ENCODE measurements around the gene FNBP1. TPM values are rescaled to one million over a fixed set of nuclear protein-coding genes. Genes with fewer than 3 reads are reported as not detected.
"Not testable (repeated sequence)": the region's sequence is repeated elsewhere in the genome, so short reads cannot be mapped to it uniquely, and the experiment has no call there.

Gene FNBP1
- polyA plus RNA-seq, 6 donors from 2014 or later = 103 to 178 (median 154) TPM

DNA sequence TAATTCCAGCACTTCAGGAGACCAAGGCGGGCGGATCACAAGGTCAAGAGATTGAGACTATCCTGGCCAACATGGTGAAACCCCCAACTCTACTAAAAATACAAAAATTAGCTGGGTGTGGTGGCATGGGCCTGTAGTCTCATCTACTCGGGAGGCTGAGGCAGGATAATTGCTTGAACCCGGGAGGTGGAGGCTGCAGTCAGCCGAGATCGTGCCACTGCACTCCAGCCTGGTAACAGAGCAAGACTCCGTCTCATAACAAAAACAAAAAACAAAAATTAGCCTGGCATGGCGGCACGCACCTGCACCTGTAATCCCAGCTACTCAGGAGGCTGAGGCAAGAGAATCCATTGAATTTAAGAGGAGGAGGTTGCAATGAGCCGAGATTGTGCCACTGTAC lies 33.4 kb downstream of the FNBP1 start:
- Mint-ChIP-seq H3K27ac (peak overlapping the region; percentile 95 to 100 (median 98)), H3K4me3 (peak overlapping the region in 3 of 8 donors; percentile 44 to 60 (median 52)), H3K4me1 (peaks cover 46 to 87% (median 75%) of the 10 kb centered on the region in 3 donors)
- H3K9me3 Mint-ChIP-seq; H3K36me3 Mint-ChIP-seq; H3K27me3 Mint-ChIP-seq; ATAC-seq (ENCODE audit: low read depth in 2 of 2); DNase-seq: not testable (repeated sequence)

DNA sequence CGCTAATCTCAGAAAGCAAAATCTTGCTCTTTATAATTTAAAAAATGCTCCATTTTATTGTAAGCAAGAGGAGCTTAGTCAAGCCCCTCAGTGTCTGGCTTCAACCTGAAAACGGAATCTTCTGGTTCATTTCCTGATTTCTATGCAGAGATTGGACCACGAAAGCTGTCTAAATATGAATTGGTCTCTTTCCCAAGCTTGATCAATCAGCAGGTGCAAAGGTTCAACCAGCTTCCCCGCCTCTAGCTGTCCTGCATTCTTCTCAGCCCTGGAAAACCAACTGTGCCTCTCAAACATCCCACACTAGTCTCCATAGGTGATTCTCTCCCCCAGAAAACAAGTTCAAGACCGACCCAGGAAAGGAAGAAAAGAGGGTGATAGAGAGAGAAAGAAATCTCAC lies 34.5 kb downstream of the FNBP1 start:
- DNase-seq (no peak), ATAC-seq (ENCODE audit: low read depth in 2 of 2) (no peak)
- Mint-ChIP-seq H3K36me3 (peaks cover 5 to 8% of the 10 kb centered on the region in 2 donors), H3K4me3 (peak overlapping the region in 6 of 8 donors; percentile 43 to 82 (median 54)), H3K9me3 (peaks cover 0 to 5% (median 0%) of the 10 kb centered on the region in 7 donors), H3K27ac (peak overlapping the region; percentile 95 to 100 (median 98)), H3K4me1 (peaks cover 41 to 87% (median 69%) of the 10 kb centered on the region in 3 donors), H3K27me3 (no peaks in the 10 kb centered on the region)

DNA sequence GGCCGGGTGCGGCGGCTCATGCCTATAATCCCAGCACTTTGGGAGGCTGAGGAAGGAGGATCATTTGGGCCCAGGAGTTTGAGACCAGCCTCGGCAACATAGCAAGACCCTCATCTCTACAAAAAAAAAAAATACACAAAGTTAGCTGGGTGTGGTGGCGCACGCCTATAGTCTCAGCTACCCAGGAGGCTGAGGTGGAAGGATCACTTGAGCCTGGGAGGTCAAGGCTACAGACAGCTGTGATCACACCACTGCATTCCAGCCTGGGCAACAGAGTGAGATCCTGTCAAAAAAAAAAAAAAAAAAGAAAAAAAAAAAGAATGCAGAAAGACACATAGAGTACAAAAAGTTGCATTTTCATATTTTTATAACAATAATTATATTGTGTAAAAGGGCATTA lies 36.0 kb downstream of the FNBP1 start:
- DNase-seq; H3K9me3 Mint-ChIP-seq; H3K36me3 Mint-ChIP-seq; H3K27me3 Mint-ChIP-seq; ATAC-seq (ENCODE audit: low read depth in 2 of 2): not testable (repeated sequence)
- Mint-ChIP-seq H3K4me1 (peaks cover 35 to 88% (median 62%) of the 10 kb centered on the region in 3 donors), H3K27ac (peak overlapping the region; percentile 95 to 100 (median 98)), H3K4me3 (peak overlapping the region in 7 of 8 donors; percentile 16 to 84 (median 72))

DNA sequence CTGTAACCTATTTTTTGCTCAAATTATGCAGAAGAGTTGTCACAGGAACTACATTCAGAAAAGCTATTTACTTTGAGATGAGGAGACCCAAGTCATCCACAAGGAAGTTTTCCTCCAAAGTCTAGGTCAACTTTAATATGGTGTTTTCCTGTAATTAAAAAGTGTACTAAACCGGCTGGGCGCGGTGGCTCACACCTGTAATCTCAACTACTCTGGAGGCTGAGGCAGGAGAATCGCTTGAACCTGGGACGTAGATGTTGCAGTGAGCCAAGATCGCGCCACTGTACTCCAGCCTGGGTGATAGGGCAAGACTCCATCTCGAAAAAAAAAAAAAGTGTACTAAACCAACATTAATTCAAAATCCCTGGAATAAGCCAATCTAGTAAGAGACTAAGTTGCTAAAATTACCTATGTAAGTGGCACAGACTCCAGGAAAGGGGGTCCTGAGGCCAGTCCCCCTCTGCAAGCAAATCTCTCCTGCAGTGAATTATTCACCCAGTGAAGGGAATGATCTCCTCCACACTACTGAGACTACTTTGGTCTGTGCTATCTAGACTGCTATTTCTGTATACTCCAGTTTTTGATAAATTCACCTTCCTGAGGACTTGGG lies 38.9 kb downstream of the FNBP1 start:
- DNase-seq = no peak
- Mint-ChIP-seq H3K27me3 (no peaks in the 10 kb centered on the region), H3K4me1 (peaks cover 19 to 77% (median 41%) of the 10 kb centered on the region in 3 donors), H3K27ac (peak overlapping the region; percentile 44 to 98 (median 86)), H3K4me3 (no peak overlapping the region), H3K9me3 (no peaks in the 10 kb centered on the region), H3K36me3 (no peaks in the 10 kb centered on the region)
- ATAC-seq (ENCODE audit: low read depth in 2 of 2) = no peak

DNA sequence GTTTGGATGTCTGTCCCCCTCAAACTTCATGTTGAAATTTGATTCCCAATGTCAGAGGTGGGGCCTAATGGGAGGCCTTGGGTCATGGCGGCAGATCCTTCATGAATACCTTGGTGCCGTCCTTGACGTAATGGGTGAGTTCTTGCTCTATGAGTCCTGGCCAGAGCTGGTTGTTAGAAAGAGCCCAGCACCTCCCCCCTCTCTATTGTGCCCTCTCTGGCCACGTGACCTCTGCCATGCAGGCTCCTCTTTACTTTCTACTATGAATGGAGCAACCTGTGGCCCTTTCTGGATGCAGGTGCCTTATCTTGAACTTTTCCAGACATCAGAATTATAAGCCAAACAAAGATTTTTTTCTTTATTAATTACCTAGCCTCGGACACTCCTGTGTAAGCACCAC lies 40.7 kb downstream of the FNBP1 start:
- Mint-ChIP-seq H3K27ac (peak overlapping the region in 5 of 6 donors; percentile 39 to 98 (median 85)), H3K4me3 (no peak overlapping the region), H3K36me3 (no peaks in the 10 kb centered on the region), H3K9me3 (no peaks in the 10 kb centered on the region), H3K4me1 (peaks cover 15 to 71% (median 35%) of the 10 kb centered on the region in 3 donors), H3K27me3 (no peaks in the 10 kb centered on the region)
- DNase-seq = no peak
- no peak for ATAC-seq (ENCODE audit: low read depth in 2 of 2)

DNA sequence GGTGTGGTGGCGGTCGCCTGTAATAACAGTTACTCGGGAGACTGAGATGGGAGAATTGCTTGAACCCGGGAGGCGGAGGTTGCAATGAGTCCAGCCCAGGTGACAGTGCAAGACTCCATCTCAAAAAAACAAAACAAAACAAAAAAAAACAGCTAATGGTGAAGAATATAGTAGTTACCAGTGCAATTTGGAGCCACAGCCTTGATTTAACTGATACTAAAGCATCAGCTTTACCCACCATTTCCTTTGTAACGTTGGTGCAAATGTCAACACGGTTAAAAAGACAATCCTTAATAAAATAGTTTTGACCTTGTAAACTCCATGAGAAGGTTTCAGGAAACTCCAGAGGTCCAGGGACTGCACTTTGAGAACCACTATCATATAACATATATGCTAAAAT lies 41.8 kb downstream of the FNBP1 start:
- no peak overlapping the region for H3K4me3 Mint-ChIP-seq
- no peaks in the 10 kb centered on the region for H3K27me3 Mint-ChIP-seq
- no peaks in the 10 kb centered on the region for H3K36me3 Mint-ChIP-seq
- ATAC-seq (ENCODE audit: low read depth in 2 of 2) = no peak
- H3K9me3 Mint-ChIP-seq = no peaks in the 10 kb centered on the region
- H3K4me1 Mint-ChIP-seq = peaks cover 14 to 70% (median 31%) of the 10 kb centered on the region in 3 donors
- peak overlapping the region in 5 of 6 donors; percentile 78 to 98 (median 91) for H3K27ac Mint-ChIP-seq
- DNase-seq = no peak

DNA sequence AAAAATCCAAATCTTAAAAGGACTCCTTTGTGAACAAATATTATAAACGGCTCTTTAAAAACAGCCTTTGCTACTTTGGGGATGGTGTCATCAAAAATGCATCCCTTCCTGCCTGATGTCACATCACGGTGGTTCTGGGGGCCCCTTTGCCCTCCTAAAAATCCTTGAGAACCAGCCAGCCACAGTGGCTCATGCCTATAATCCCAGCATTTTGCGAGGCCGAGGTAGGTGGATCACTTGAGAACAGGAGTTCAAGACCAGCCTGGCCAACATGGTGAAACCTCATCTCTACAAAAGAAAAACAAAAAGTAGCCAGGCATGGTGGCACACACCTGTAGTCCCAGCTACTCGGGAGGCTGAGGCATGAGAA lies 43.9 kb downstream of the FNBP1 start:
- Mint-ChIP-seq H3K4me1 (peaks cover 30 to 74% (median 45%) of the 10 kb centered on the region in 3 donors), H3K4me3 (peak overlapping the region in 2 of 8 donors; percentile 15 to 19), H3K27me3 (no peaks in the 10 kb centered on the region), H3K27ac (peak overlapping the region; percentile 10 to 98 (median 78)), H3K36me3 (peaks cover 0 to 4% of the 10 kb centered on the region in 2 donors), H3K9me3 (no peaks in the 10 kb centered on the region)
- ATAC-seq (ENCODE audit: low read depth in 2 of 2) = no peak
- DNase-seq = no peak

DNA sequence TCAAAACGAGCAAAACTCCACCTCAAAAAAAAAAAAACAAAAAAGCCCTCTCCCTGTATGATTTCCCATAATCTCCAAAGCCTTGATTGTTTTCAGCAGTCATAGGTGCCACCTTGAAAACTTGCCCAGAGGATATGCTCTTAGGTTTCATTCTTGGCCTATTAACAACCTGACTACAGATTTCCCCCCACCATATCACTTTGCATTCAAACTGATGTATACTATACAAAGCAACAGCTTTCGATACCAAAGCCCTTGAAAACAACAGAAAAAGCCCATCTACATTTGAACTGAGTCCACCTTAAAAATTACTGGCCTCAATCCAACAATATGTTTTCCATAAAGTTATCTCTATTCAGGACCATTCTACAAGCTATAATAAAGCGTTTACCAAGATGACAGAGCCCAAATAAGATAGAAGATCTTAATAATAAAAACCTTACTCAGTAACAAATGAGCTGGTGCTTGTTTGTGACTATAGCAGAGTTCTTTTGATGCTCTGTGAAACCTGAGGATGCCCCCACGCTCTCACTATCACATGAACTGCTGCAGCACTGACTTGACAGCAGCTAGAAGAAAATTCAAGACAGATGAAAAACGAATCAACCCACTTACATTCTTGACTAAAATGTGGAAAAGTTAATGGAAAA lies 44.4 kb downstream of the FNBP1 start:
- H3K4me1 Mint-ChIP-seq = peaks cover 33 to 76% (median 48%) of the 10 kb centered on the region in 3 donors
- DNase-seq (no peak), ATAC-seq (ENCODE audit: low read depth in 2 of 2) (no peak)
- no peaks in the 10 kb centered on the region for H3K9me3 Mint-ChIP-seq
- peaks cover 0 to 8% of the 10 kb centered on the region in 2 donors for H3K36me3 Mint-ChIP-seq
- peak overlapping the region; percentile 10 to 98 (median 70) for H3K27ac Mint-ChIP-seq
- no peaks in the 10 kb centered on the region for H3K27me3 Mint-ChIP-seq
- peak overlapping the region in 5 of 8 donors; percentile 0 to 49 (median 33) for H3K4me3 Mint-ChIP-seq

DNA sequence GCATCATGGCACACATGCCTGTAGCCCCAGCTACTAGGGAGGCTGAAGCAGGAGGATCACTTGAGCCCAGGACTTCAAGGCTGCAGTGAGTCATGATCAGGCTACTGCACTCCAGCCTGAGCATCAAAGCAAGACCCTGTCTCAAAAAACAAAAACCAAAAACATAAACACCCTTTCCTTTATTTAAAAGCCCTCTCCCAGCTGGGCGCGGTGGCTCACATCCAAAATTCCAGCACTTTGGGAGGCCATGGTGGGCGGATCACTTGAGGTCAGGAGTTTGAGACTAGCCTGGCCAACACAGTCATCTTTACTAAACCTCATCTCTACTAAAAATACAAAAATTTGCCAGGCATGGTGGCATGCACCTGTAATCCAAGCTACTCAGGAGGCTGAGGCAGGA lies 45.3 kb downstream of the FNBP1 start:
- H3K27ac Mint-ChIP-seq = peak overlapping the region in 4 of 6 donors; percentile 44 to 98 (median 81)
- ATAC-seq (ENCODE audit: low read depth in 2 of 2) = not testable (repeated sequence)

DNA sequence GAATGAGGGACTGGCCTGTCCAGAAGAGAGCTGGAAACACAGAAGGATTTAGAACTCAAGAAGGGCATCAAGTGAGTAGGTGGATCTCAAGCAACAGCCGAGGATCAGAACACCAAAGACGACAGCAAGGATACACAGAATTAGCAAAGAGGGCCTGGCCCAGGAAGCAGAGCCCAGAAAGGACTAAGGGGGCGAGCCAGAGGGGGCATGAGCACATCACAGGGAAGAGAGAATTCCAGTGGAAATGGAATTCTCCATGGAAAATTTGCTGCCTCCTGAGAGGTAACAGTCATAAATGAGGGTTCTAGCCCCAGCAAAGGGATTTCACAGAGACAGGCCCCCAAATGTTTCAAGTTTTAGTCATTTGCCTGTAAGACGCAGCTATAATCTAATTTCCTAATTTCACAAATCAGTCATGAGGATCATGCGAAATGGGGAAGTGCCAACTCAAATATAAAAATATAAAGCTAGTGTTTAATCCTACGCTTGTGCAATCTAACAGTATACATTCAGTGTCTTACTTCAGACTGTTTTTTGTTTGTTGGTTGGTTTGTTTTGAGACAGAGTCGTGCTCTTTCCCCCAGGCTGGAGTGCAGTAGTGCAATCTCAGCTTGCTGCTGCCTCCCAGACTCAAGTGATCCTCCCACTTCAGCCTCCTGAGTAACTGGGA lies 46.7 kb downstream of the FNBP1 start:
- DNase-seq = peak; percentile 59
- Mint-ChIP-seq H3K36me3 (peaks cover 0 to 8% of the 10 kb centered on the region in 2 donors), H3K4me3 (peak overlapping the region; percentile 63 to 91 (median 82)), H3K9me3 (no peaks in the 10 kb centered on the region), H3K27me3 (no peaks in the 10 kb centered on the region), H3K4me1 (peaks cover 32 to 79% (median 49%) of the 10 kb centered on the region in 3 donors), H3K27ac (peak overlapping the region; percentile 96 to 100 (median 98))
- peak; percentile 61 to 81 for ATAC-seq (ENCODE audit: low read depth in 2 of 2)

More for the DNA sequence above, 45.3 kb downstream of the FNBP1 start:
- peaks cover 32 to 72% (median 45%) of the 10 kb centered on the region in 3 donors for H3K4me1 Mint-ChIP-seq
- peak overlapping the region in 1 of 8 donors; percentile 22 for H3K4me3 Mint-ChIP-seq
- not testable (repeated sequence) for H3K36me3 Mint-ChIP-seq, DNase-seq, H3K9me3 Mint-ChIP-seq, H3K27me3 Mint-ChIP-seq

DNA sequence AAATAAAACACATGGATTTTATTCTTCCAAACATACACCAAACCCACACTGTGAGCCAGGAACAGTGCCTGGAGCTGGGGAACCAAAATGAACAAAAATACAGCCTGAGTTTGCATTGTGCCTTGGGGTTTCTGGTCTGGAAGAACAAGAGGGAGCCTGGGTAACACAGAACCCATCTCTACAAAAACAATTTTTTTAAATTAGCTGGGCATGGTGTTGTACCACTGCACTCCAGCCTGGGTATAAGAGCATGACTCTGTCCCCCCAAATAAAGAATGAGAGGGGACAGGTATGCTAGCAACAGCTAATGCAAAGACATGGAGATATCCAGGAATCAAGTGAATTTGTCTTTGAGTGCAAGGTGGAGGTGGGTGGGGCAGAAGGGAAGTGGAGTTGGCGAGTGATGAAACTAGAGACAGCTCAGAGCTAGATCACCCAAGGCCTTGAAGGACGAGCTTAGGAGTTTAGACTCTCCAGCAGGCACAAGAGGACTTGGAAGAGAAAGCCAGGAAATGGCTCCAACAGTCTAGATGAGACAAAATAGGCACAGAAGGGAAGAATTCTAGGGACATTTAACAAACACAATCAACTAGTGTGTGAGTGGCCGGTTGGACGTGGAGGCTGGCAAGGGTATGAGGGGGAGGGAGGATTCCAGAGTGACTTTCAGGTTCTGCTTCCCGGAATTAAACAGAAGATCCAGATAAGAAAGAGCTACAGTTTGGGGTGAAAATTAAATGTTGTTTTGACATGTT lies 47.4 kb downstream of the FNBP1 start:
- Mint-ChIP-seq H3K4me1 (peaks cover 39 to 80% (median 56%) of the 10 kb centered on the region in 3 donors), H3K27me3 (no peaks in the 10 kb centered on the region), H3K4me3 (peak overlapping the region; percentile 63 to 91 (median 82)), H3K27ac (peak overlapping the region; percentile 96 to 100 (median 98)), H3K36me3 (peaks cover 2 to 13% of the 10 kb centered on the region in 2 donors), H3K9me3 (no peaks in the 10 kb centered on the region)
- DNase-seq = no peak
- no peak for ATAC-seq (ENCODE audit: low read depth in 2 of 2)

DNA sequence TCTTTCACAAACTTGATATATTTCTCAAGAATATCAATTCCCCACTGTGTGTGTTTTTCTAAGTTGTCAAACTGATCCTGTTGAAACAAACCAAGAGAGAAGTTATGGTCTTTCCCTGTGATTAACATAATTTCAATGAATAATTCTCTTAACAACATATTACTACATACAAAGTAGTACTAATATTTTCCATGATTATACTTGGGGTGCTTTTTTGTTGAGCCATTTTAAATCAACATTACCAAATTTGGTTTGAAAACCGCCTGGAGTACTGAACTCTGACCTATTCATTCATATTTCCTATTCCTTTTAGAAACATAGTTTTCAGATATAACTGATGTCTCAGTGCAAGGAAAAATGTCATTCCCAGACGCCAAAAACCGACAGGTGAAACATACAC lies 48.1 kb downstream of the FNBP1 start:
- ATAC-seq (ENCODE audit: low read depth in 2 of 2) (no peak), DNase-seq (no peak)
- Mint-ChIP-seq H3K4me3 (peak overlapping the region in 7 of 8 donors; percentile 3 to 91 (median 72)), H3K27me3 (no peaks in the 10 kb centered on the region), H3K9me3 (no peaks in the 10 kb centered on the region), H3K27ac (peak overlapping the region in 5 of 6 donors; percentile 59 to 100 (median 98)), H3K4me1 (peaks cover 44 to 82% (median 63%) of the 10 kb centered on the region in 3 donors), H3K36me3 (peaks cover 5 to 18% of the 10 kb centered on the region in 2 donors)

DNA sequence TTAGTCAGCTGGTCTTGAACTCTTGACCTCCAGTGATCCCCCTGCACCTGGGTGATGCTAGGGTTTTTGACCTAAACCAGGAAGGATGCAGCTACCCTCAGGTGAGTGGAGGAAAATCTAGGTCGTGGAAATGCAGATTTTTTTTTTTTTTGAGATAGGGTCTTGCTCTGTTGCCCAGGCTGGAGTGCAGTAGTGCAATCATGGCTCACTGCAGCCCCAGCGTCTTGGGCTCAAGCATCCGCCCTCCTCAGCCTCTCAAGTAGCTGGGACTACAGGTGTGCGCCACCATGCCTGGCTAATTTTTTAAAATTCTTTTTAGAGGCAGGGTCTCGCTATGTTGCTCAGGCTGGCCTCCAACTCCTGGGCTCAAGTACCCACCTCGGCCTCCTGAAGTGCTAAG lies 51.9 kb downstream of the FNBP1 start:
- peaks cover 5 to 18% of the 10 kb centered on the region in 2 donors for H3K36me3 Mint-ChIP-seq

More for the DNA sequence above, 51.9 kb downstream of the FNBP1 start:
- not testable (repeated sequence) for DNase-seq; ATAC-seq (ENCODE audit: low read depth in 2 of 2); H3K27me3 Mint-ChIP-seq; H3K9me3 Mint-ChIP-seq
- peaks cover 58 to 90% (median 77%) of the 10 kb centered on the region in 3 donors for H3K4me1 Mint-ChIP-seq
- H3K27ac Mint-ChIP-seq = peak overlapping the region; percentile 98 to 100 (median 98)
- peak overlapping the region; percentile 29 to 90 (median 73) for H3K4me3 Mint-ChIP-seq
